Mesendoderm (in vitro differentiated cells): ENCODE measurements around the gene DPRX.

Experiments used
- DNase-seq: peaks from one replicate; pipeline ENCODE4 v3.0.0; 2013
- H2AK5ac ChIP-seq: 2 replicates; pipeline ENCODE4 v1.6.1; 2013; ENCODE audit warnings: low read length, inconsistent platforms
- H2BK120ac ChIP-seq: 2 replicates; pipeline ENCODE4 v1.6.1; 2013; ENCODE audit warnings: low read depth, mild to moderate bottlenecking, low read length, moderate library complexity, mixed read lengths
- H2BK15ac ChIP-seq: replicated peaks from 2 replicates; pipeline ENCODE4 v1.6.1; 2013; ENCODE audit warnings: low read depth, mild to moderate bottlenecking, moderate library complexity
- H2BK5ac ChIP-seq: 2 replicates; pipeline ENCODE4 v1.6.1; 2013; ENCODE audit warnings: low read length, inconsistent platforms
- H3K18ac ChIP-seq: 2 replicates; pipeline ENCODE4 v1.6.1; 2013; ENCODE audit warnings: mild to moderate bottlenecking, low read length, mixed read lengths
- H3K23ac ChIP-seq: one replicate; pipeline ENCODE4 v1.6.1; 2013; ENCODE audit warnings: low read length
- H3K27ac ChIP-seq: 2 replicates; pipeline ENCODE4 v1.5.1; 2013; ENCODE audit warnings: low read depth, mild to moderate bottlenecking, inconsistent platforms, low read length, moderate library complexity
- H3K27me3 ChIP-seq: 2 replicates; pipeline ENCODE4 v1.6.1; 2013; ENCODE audit warnings: low read length, control low read depth, mild to moderate bottlenecking, inconsistent platforms; ENCODE audit not compliant: insufficient read depth, poor library complexity
- H3K36me3 ChIP-seq: 2 replicates; pipeline ENCODE4 v1.6.1; 2013; ENCODE audit warnings: low read length, inconsistent platforms; ENCODE audit not compliant: control insufficient read depth, insufficient read depth
- H3K4ac ChIP-seq: one replicate; pipeline ENCODE4 v1.6.1; 2013; ENCODE audit warnings: low read depth, mild to moderate bottlenecking, low read length, moderate library complexity
- H3K4me1 ChIP-seq: 2 replicates; pipeline ENCODE4 v1.6.1; 2013; ENCODE audit warnings: low read depth, low read length, inconsistent platforms; ENCODE audit not compliant: control insufficient read depth
- H3K4me2 ChIP-seq: 2 replicates; pipeline ENCODE4 v1.6.1; 2013; ENCODE audit warnings: low read length
- H3K4me3 ChIP-seq: 2 replicates; pipeline ENCODE4 v1.5.1; 2013; ENCODE audit warnings: mild to moderate bottlenecking, low read length
- H3K56ac ChIP-seq: one replicate; pipeline ENCODE4 v1.6.1; 2013; ENCODE audit warnings: low read length
- H3K79me1 ChIP-seq: 2 replicates; pipeline ENCODE4 v1.6.1; 2013; ENCODE audit warnings: low read length, inconsistent platforms
- H3K79me2 ChIP-seq: 2 replicates; pipeline ENCODE4 v1.6.1; 2013; ENCODE audit warnings: mild to moderate bottlenecking, low read length; ENCODE audit not compliant: control insufficient read depth, insufficient read depth
- H3K9ac ChIP-seq: 2 replicates; pipeline ENCODE4 v1.6.1; 2013; ENCODE audit warnings: low read length, inconsistent platforms
- H4K5ac ChIP-seq: one replicate; pipeline ENCODE4 v1.6.1; 2013; ENCODE audit warnings: low read length
- H4K8ac ChIP-seq: one replicate; pipeline ENCODE4 v1.6.1; 2013; ENCODE audit warnings: low read depth, mild to moderate bottlenecking, control low read depth, low read length, moderate library complexity
- WGBS: extraction: QIAGEN DNeasy Blood & Tissue Kit; methylation state at CpG from one replicate; pipeline ENCODE4 v1.1.7; 2013; ENCODE audit warnings: low lambda C conversion rate, missing lambda C conversion rate; ENCODE audit not compliant: insufficient coverage; ENCODE audit errors: extremely low coverage; 5-methylcytosine and 5-hydroxymethylcytosine counted together

Gene DPRX

GRCh38 chr19:53612762-53613526, 18.9 kb upstream of the DPRX start:
- no peak overlapping the region for H3K23ac ChIP-seq
- WGBS = no CpG with 5 or more reads among the region's 14 CpGs
- H3K56ac ChIP-seq = peak overlapping the region; percentile 87
- no peak overlapping the region for H2BK120ac ChIP-seq
- H3K79me1 ChIP-seq = no peaks in the 10 kb centered on the region
- H3K9ac ChIP-seq = peak overlapping the region; percentile 4
- no peak overlapping the region for H2BK15ac ChIP-seq
- H3K18ac ChIP-seq = no peak overlapping the region
- H3K27ac ChIP-seq = peak overlapping the region; percentile 65
- peak overlapping the region; percentile 50 for H3K4ac ChIP-seq
- H3K36me3 ChIP-seq = no peaks in the 10 kb centered on the region
- no peaks in the 10 kb centered on the region for H3K27me3 ChIP-seq
- no peak overlapping the region for H3K4me3 ChIP-seq
- no peak overlapping the region for H4K8ac ChIP-seq
- peaks cover 5% of the 10 kb centered on the region for H3K4me1 ChIP-seq
- peak; percentile 97 for DNase-seq
- H3K79me2 ChIP-seq = no peaks in the 10 kb centered on the region
- no peak overlapping the region for H2AK5ac ChIP-seq
- H3K4me2 ChIP-seq = no peak overlapping the region
- peak overlapping the region; percentile 92 for H2BK5ac ChIP-seq
- no peak overlapping the region for H4K5ac ChIP-seq

DNA sequence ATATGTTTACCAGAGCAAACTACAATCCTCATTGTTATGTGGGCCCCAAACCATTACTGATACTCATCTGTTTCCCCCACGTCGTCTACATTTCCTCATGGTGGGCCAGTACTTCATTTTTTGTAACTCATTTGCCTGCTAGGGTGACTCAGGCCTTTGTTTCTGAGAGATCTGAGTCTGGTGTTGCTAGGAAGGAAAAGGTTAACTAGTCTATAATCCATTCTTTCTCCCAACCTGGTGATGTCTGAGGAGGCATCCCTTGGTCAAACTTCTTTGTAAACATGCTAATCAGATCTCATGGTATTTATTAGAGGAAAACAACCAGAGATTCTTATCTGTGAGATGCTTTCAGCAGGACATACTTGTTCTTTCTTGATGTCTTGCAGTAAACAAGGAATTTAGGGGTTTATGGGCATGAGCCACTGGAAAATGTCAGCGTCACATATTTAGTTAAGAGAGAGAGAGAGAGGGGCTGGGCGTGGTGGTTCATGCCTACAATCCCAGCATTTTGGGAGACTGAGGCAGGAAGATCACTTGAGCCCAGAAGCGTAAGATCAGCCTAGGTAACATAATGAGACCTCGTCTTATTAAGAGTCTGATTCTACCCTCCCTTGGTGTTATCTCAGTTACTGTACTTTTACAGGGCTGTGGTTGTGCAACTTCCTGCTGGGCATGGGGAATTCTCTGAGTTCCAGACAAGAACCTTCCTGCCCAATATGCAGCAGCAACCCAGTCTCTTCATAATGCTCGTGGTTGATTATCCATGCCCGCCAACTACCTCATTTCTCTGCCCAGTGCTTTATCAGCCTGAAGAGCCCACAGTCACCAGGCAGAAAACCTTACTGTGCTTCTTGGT, 9.7 kb upstream of the DPRX start:
- no peak overlapping the region for H2AK5ac ChIP-seq
- no peak overlapping the region for H3K4me3 ChIP-seq
- no peaks in the 10 kb centered on the region for H3K36me3 ChIP-seq
- WGBS = no CpG with 5 or more reads among the region's 8 CpGs
- DNase-seq = peak; percentile 82
- no peak overlapping the region for H3K23ac ChIP-seq
- H3K18ac ChIP-seq = peak overlapping the region; percentile 45
- peak overlapping the region; percentile 95 for H3K4ac ChIP-seq
- H3K56ac ChIP-seq = peak overlapping the region; percentile 30
- H3K27ac ChIP-seq = peak overlapping the region; percentile 24
- H2BK15ac ChIP-seq = no peak overlapping the region
- H3K4me1 ChIP-seq = peaks cover 6% of the 10 kb centered on the region
- H3K79me1 ChIP-seq = no peaks in the 10 kb centered on the region
- H3K4me2 ChIP-seq = no peak overlapping the region
- no peak overlapping the region for H3K9ac ChIP-seq
- H4K8ac ChIP-seq = no peak overlapping the region
- no peak overlapping the region for H2BK120ac ChIP-seq
- peak overlapping the region; percentile 51 for H2BK5ac ChIP-seq
- H4K5ac ChIP-seq = no peak overlapping the region
- no peaks in the 10 kb centered on the region for H3K79me2 ChIP-seq
- no peaks in the 10 kb centered on the region for H3K27me3 ChIP-seq

DNA sequence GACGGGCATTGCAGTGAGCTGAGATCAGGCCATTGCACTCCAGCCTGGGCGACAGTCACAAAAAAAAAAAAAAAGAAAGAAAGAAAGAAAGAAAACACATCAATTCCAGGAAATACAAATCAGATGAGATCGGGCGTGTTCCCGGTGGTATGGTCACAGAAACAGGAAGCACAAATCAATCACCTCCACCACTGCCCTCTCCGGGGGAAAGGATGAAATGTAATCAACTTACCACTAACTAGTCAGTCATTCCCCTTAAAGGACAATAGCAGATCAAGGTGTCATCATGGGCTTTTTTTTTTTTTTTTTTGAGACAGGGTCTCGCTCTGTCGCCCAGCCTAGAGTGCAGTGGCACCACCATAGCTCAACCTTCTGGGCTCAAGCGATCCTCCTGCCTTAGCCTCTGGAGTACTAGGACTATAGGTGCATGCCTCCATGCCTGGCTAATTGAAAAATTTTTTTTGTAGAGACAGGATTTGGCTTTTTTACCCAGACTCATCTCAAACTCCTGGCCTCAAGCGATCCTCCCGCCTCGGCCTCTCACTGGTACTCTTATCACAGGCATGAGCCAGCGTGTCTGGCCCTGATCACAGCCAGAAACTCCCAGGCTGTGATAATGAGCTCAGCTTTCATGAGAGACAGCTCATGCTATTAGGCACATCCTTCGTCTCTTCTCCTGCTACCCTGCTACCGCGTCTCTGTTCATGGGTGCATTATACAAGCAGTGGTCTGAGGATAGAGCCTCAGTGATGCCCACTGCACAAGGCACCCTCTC, 6.8 kb upstream of the DPRX start:
- no peak overlapping the region for H3K23ac ChIP-seq
- no peaks in the 10 kb centered on the region for H3K27me3 ChIP-seq
- no peak overlapping the region for H2BK5ac ChIP-seq
- no peak overlapping the region for H3K27ac ChIP-seq
- no peak overlapping the region for H3K4me3 ChIP-seq
- H3K4me1 ChIP-seq = peaks cover 6% of the 10 kb centered on the region
- H3K4ac ChIP-seq = no peak overlapping the region
- H2AK5ac ChIP-seq = peak overlapping the region; percentile 51
- H3K36me3 ChIP-seq = no peaks in the 10 kb centered on the region
- H2BK15ac ChIP-seq = no peak overlapping the region
- peak; percentile 47 for DNase-seq
- no peak overlapping the region for H4K5ac ChIP-seq
- WGBS = no CpG with 5 or more reads among the region's 16 CpGs
- no peak overlapping the region for H3K4me2 ChIP-seq
- peak overlapping the region; percentile 25 for H3K56ac ChIP-seq
- no peak overlapping the region for H3K18ac ChIP-seq
- no peak overlapping the region for H4K8ac ChIP-seq
- H2BK120ac ChIP-seq = no peak overlapping the region
- no peaks in the 10 kb centered on the region for H3K79me2 ChIP-seq
- no peak overlapping the region for H3K9ac ChIP-seq
- H3K79me1 ChIP-seq = no peaks in the 10 kb centered on the region

DNA sequence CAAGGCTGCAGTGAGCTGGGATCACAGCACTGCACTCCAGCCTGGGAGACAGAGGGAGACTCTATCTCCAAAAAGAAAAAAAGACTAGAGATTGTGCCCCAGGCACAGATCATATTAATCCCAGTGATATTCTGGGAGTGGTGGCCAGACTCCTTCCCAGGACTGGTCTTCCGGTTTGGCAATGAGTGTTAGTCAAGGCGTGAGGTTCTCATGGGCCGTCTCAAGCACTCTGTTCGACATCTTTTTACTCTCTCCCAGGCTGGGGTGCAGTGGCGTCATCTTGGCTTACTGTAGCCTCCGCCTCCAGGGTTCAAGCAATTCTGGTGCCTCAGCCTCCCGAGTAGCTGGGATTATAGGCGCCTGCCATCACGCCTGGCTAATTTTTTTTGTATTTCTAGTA, 5.3 kb upstream of the DPRX start:
- no peak overlapping the region for H3K4me2 ChIP-seq
- no peak overlapping the region for H4K5ac ChIP-seq

GRCh38 chr19:53626976-53627375, 4.8 kb upstream of the DPRX start:
- no peak overlapping the region for H3K27ac ChIP-seq
- peaks cover 4% of the 10 kb centered on the region for H3K4me1 ChIP-seq
- H3K18ac ChIP-seq = no peak overlapping the region
- no peaks in the 10 kb centered on the region for H3K27me3 ChIP-seq
- no peak overlapping the region for H3K4ac ChIP-seq
- H2BK5ac ChIP-seq = no peak overlapping the region
- H3K4me3 ChIP-seq = no peak overlapping the region
- no peak overlapping the region for H3K4me2 ChIP-seq
- H3K36me3 ChIP-seq = no peaks in the 10 kb centered on the region
- no CpG with 5 or more reads among the region's 6 CpGs for WGBS
- no peak overlapping the region for H3K56ac ChIP-seq
- H2AK5ac ChIP-seq = no peak overlapping the region
- no peak overlapping the region for H2BK15ac ChIP-seq
- no peak overlapping the region for H4K5ac ChIP-seq
- H3K79me2 ChIP-seq = no peaks in the 10 kb centered on the region
- no peaks in the 10 kb centered on the region for H3K79me1 ChIP-seq
- no peak overlapping the region for H3K9ac ChIP-seq
- H4K8ac ChIP-seq = no peak overlapping the region
- H3K23ac ChIP-seq = no peak overlapping the region
- DNase-seq = no peak
- no peak overlapping the region for H2BK120ac ChIP-seq

More for the DNA sequence above, 5.3 kb upstream of the DPRX start:
- no peak overlapping the region for H3K27ac ChIP-seq
- H2BK15ac ChIP-seq = no peak overlapping the region
- H3K79me2 ChIP-seq = no peaks in the 10 kb centered on the region
- no peak overlapping the region for H2BK5ac ChIP-seq
- no peak overlapping the region for H3K4ac ChIP-seq
- H3K36me3 ChIP-seq = no peaks in the 10 kb centered on the region
- H3K79me1 ChIP-seq = no peaks in the 10 kb centered on the region
- H2BK120ac ChIP-seq = no peak overlapping the region
- H2AK5ac ChIP-seq = no peak overlapping the region
- no peak for DNase-seq
- H3K4me3 ChIP-seq = no peak overlapping the region
- no peak overlapping the region for H4K8ac ChIP-seq
- no CpG with 5 or more reads among the region's 9 CpGs for WGBS
- H3K9ac ChIP-seq = no peak overlapping the region
- no peak overlapping the region for H3K18ac ChIP-seq
- no peaks in the 10 kb centered on the region for H3K27me3 ChIP-seq
- H3K4me1 ChIP-seq = peaks cover 6% of the 10 kb centered on the region
- no peak overlapping the region for H3K56ac ChIP-seq
- no peak overlapping the region for H3K23ac ChIP-seq
